H1 (cell line): ENCODE data around the gene FGD4. TPM values are rescaled to one million over a fixed set of nuclear protein-coding genes. Genes with fewer than 3 reads are reported as not detected.

Source experiments
- CTCF ChIA-PET: fragments of 300-600 bp; sonication (Branson Sonifier 250); formaldehyde crosslinking; loops from one replicate; lab custom pipeline; 2021; ENCODE audit not compliant: partially characterized antibody; lab: Charles Lee
- POLR2A ChIA-PET: fragments of 300-600 bp; sonication (Branson Sonifier 250); formaldehyde crosslinking; loops from one replicate; lab custom pipeline; 2021; ENCODE audit warnings: inconsistent platforms; ENCODE audit not compliant: partially characterized antibody; lab: Charles Lee
- DNase-seq, 2 experiments: peaks; one replicate each; pipeline versions ENCODE4 v3.0.0 to v3.0.0-alpha.2; 2010 to 2022; ENCODE audit warnings: low spot score in 2 of 2, low read depth in 1 of 2, mixed read lengths in 1 of 2
- FAIRE-seq: peaks from 2 replicates; lab custom pipeline; 2011; peaks lifted over from hg19 to GRCh38; lab: Jason Lieb, UNC
- H2AFZ ChIP-seq: 2 replicates; pipeline ENCODE4 v1.8.1; 2012; ENCODE audit warnings: low read length, inconsistent platforms
- H2AK5ac ChIP-seq: 2 replicates; pipeline ENCODE4 v1.6.1; 2013; ENCODE audit warnings: low read depth, low read length
- H2BK120ac ChIP-seq: replicated peaks from 2 replicates; pipeline ENCODE3; 2013; ENCODE audit warnings: low read depth, low read length, inconsistent platforms
- H2BK12ac ChIP-seq: 2 replicates; pipeline ENCODE4 v1.6.1; 2013; ENCODE audit warnings: low read depth, low read length
- H2BK15ac ChIP-seq: 2 replicates; pipeline ENCODE4 v1.6.1; 2013; ENCODE audit warnings: low read length
- H2BK20ac ChIP-seq: 2 replicates; pipeline ENCODE4 v1.6.1; 2013; ENCODE audit warnings: low read length
- H2BK5ac ChIP-seq: 2 replicates; pipeline ENCODE4 v1.6.1; 2013; ENCODE audit warnings: low read depth, low read length
- H3K14ac ChIP-seq: 2 replicates; pipeline ENCODE4 v1.6.1; 2013; ENCODE audit warnings: inconsistent platforms; ENCODE audit not compliant: insufficient read length
- H3K18ac ChIP-seq: 2 replicates; pipeline ENCODE4 v1.6.1; 2013; ENCODE audit warnings: low read length; ENCODE audit errors: extremely low read depth
- H3K23ac ChIP-seq: 2 replicates; pipeline ENCODE4 v1.6.1; 2013; ENCODE audit warnings: inconsistent platforms; ENCODE audit not compliant: insufficient read length
- H3K23me2 ChIP-seq: 2 replicates; pipeline ENCODE4 v1.6.1; 2013; ENCODE audit warnings: low read depth, low read length
- H3K27ac ChIP-seq: 2 replicates; pipeline ENCODE4 v1.6.1; 2011; ENCODE audit warnings: low read depth, low read length, inconsistent platforms
- H3K27me3 ChIP-seq, 4 experiments: replicated peaks in 1 of 4; 1 replicate in 1 of 4; 2 replicates in 3 of 4; pipeline versions ENCODE4 v1.6.1 to v1.8.1; 2011 to 2013; ENCODE audit warnings: low read length in 3 of 4, mild to moderate bottlenecking in 3 of 4, inconsistent platforms in 2 of 4, mixed read lengths in 2 of 4, moderate library complexity in 1 of 4; ENCODE audit not compliant: control insufficient read depth in 3 of 4, insufficient read depth in 3 of 4; ENCODE audit errors: extremely low read depth in 1 of 4
- H3K36me3 ChIP-seq, 4 experiments: 2 replicates each; pipeline versions ENCODE4 v1.6.1 to v1.8.1; 2011 to 2013; ENCODE audit warnings: mild to moderate bottlenecking in 4 of 4, low read length in 3 of 4, moderate library complexity in 2 of 4, control low read depth in 1 of 4, inconsistent platforms in 1 of 4; ENCODE audit not compliant: insufficient read depth in 4 of 4, control insufficient read depth in 2 of 4
- H3K4ac ChIP-seq: replicated peaks from 2 replicates; pipeline ENCODE3; 2013; ENCODE audit warnings: low read length, low read depth, mixed read lengths, inconsistent platforms; ENCODE audit not compliant: insufficient read length
- H3K4me1 ChIP-seq, 4 experiments: replicated peaks in 1 of 4; 1 replicate in 1 of 4; 2 replicates in 3 of 4; pipeline versions ENCODE4 v1.6.1 to v1.8.1; 2011 to 2013; ENCODE audit warnings: low read length in 3 of 4, inconsistent platforms in 2 of 4, mixed read lengths in 1 of 4; ENCODE audit not compliant: insufficient read depth in 4 of 4, control insufficient read depth in 3 of 4
- H3K4me2 ChIP-seq, 2 experiments: 2 replicates each; pipeline versions ENCODE4 v1.6.1 to v1.8.1; 2011 to 2013; ENCODE audit warnings: low read depth in 2 of 2, low read length in 2 of 2, control low read depth in 1 of 2, inconsistent platforms in 1 of 2, mild to moderate bottlenecking in 1 of 2; ENCODE audit not compliant: insufficient read depth in 1 of 2
- H3K4me3 ChIP-seq, 4 experiments: fragments of 200-600, 300-600 bp in 1 of 4; sonication (generic), shearing (Covaris generic), sonication (Bioruptor Twin) in 1 of 4; 2 replicates each; pipeline versions ENCODE4 v1.5.1 to v1.8.1; 2011 to 2016; ENCODE audit warnings: low read length in 4 of 4, low read depth in 3 of 4, control low read depth in 2 of 4, inconsistent platforms in 2 of 4, mild to moderate bottlenecking in 2 of 4, mixed read lengths in 1 of 4, moderate library complexity in 1 of 4; ENCODE audit not compliant: insufficient read depth in 2 of 4; ENCODE audit errors: extremely low read depth in 1 of 4
- H3K56ac ChIP-seq: replicated peaks from 2 replicates; pipeline ENCODE3; 2013; ENCODE audit warnings: low read depth, mild to moderate bottlenecking, mixed read lengths, low read length, inconsistent platforms; ENCODE audit not compliant: insufficient read length
- H3K79me1 ChIP-seq: 2 replicates; pipeline ENCODE4 v1.6.1; 2013; ENCODE audit warnings: low read depth, low read length, control low read depth
- H3K79me2 ChIP-seq, 2 experiments: 2 replicates each; pipeline versions ENCODE4 v1.6.1 to v1.8.1; 2012 to 2013; ENCODE audit warnings: low read length in 2 of 2, mild to moderate bottlenecking in 2 of 2, inconsistent platforms in 1 of 2; ENCODE audit not compliant: insufficient read depth in 2 of 2, control insufficient read depth in 1 of 2
- H3K9ac ChIP-seq, 4 experiments: replicated peaks in 1 of 4; 1 replicate in 1 of 4; 2 replicates in 3 of 4; pipeline versions ENCODE4 v1.6.1 to v1.8.1; 2011 to 2013; ENCODE audit warnings: low read depth in 3 of 4, low read length in 3 of 4, control low read depth in 2 of 4, mild to moderate bottlenecking in 2 of 4, moderate library complexity in 2 of 4, inconsistent platforms in 1 of 4; ENCODE audit errors: extremely low read depth in 1 of 4
- H3K9me3 ChIP-seq, 2 experiments: 2 replicates each; pipeline versions ENCODE4 v1.6.1 to v1.8.1; 2012 to 2013; ENCODE audit warnings: mild to moderate bottlenecking in 2 of 2, moderate library complexity in 2 of 2, control low read depth in 1 of 2, inconsistent platforms in 1 of 2, low read depth in 1 of 2, low read length in 1 of 2, mixed read lengths in 1 of 2; ENCODE audit not compliant: insufficient read depth in 2 of 2
- H4K20me1 ChIP-seq, 2 experiments: replicated peaks in 1 of 2; 2 replicates each; pipeline versions ENCODE3 to v1.8.1; 2011 to 2013; ENCODE audit warnings: inconsistent platforms in 2 of 2, low read length in 2 of 2, mild to moderate bottlenecking in 1 of 2; ENCODE audit not compliant: insufficient read depth in 2 of 2, control insufficient read depth in 1 of 2
- H4K5ac ChIP-seq: 2 replicates; pipeline ENCODE4 v1.6.1; 2013; ENCODE audit warnings: low read length, low read depth, mixed read lengths, inconsistent platforms; ENCODE audit not compliant: insufficient read length
- H4K8ac ChIP-seq: 2 replicates; pipeline ENCODE4 v1.8.0; 2013; ENCODE audit warnings: mild to moderate bottlenecking, moderate library complexity, low read length, inconsistent platforms; ENCODE audit not compliant: insufficient read depth; ENCODE audit errors: extremely low read depth
- H4K91ac ChIP-seq: replicated peaks from 2 replicates; pipeline ENCODE3; 2013; ENCODE audit warnings: low read length, mixed read lengths, inconsistent platforms; ENCODE audit not compliant: insufficient read length
- CHD2 ChIP-seq: IDR thresholded peaks from 2 replicates; pipeline ENCODE4 v1.6.1; 2012; ENCODE audit warnings: low read length, improper control_type of control experiment
- CREB1 ChIP-seq: IDR thresholded peaks from 2 replicates; pipeline ENCODE4 v1.6.1; 2012; ENCODE audit warnings: inconsistent platforms
- EP300 ChIP-seq, 2 experiments: IDR thresholded peaks; 1 replicate in 1 of 2; 2 replicates in 1 of 2; pipeline ENCODE4 v1.6.1; 2011 to 2012; ENCODE audit warnings: low read depth in 2 of 2, low read length in 2 of 2, mild to moderate bottlenecking in 2 of 2, borderline replicate concordance in 1 of 2, inconsistent platforms in 1 of 2, moderate library complexity in 1 of 2
- FOSL1 ChIP-seq: IDR thresholded peaks from 2 replicates; pipeline ENCODE4 v1.6.1; 2011; ENCODE audit warnings: mild to moderate bottlenecking, low read depth, low read length, moderate library complexity; ENCODE audit not compliant: insufficient read depth
- GABPA ChIP-seq: IDR thresholded peaks from 2 replicates; pipeline ENCODE4 v1.6.1; 2011; ENCODE audit warnings: mild to moderate bottlenecking, low read length, moderate library complexity, borderline replicate concordance; ENCODE audit not compliant: insufficient read depth
- KDM4A ChIP-seq: IDR thresholded peaks from one replicate; pipeline ENCODE4 v1.7.1; 2012; ENCODE audit warnings: low read depth, mild to moderate bottlenecking, moderate library complexity, low read length, inconsistent platforms; ENCODE audit not compliant: severe bottlenecking
- NRF1 ChIP-seq: IDR thresholded peaks from 2 replicates; pipeline ENCODE4 v1.6.1; 2011; ENCODE audit warnings: mild to moderate bottlenecking, low read depth, low read length, improper control_type of control experiment
- RFX5 ChIP-seq: IDR thresholded peaks from 2 replicates; pipeline ENCODE4 v1.6.1; 2011; ENCODE audit warnings: low read depth, low read length, improper control_type of control experiment, borderline replicate concordance
- RXRA ChIP-seq: IDR thresholded peaks from 2 replicates; pipeline ENCODE4 v1.6.1; 2011; ENCODE audit warnings: low read depth, mild to moderate bottlenecking, low read length, moderate library complexity; ENCODE audit not compliant: insufficient read depth
- SP4 ChIP-seq: IDR thresholded peaks from 2 replicates; pipeline ENCODE4 v1.6.1; 2012; ENCODE audit warnings: low read length, inconsistent platforms
- YY1 ChIP-seq: IDR thresholded peaks from 2 replicates; pipeline ENCODE4 v1.6.1; 2011; ENCODE audit warnings: low read depth, mild to moderate bottlenecking, low read length
- polyA plus RNA-seq, 7 experiments: library from polyadenylated mRNA; depleted of rRNA in 3 of 7; stranded (reverse) in 5 of 7; unstranded in 2 of 7; fragments of >200 nt in 5 of 7; fragments of 200-250 nt in 2 of 7; gene quantifications; 1 replicate in 5 of 7; 2 replicates in 1 of 7; 4 replicates in 1 of 7; pipeline versions ENCODE4 v1.2.1 to v1.2.3, GENCODE V29; 2011 to 2013; ENCODE audit warnings: missing spikeins in 2 of 7, mixed read lengths in 2 of 7
- total RNA-seq: library from RNA; stranded (reverse); fragmentation: NEBNext Ultra II Directional; extraction: Animal tissue kit (Norgen Biotek cat#: 25700); gene quantifications from 2 replicates; pipeline ENCODE4 v1.2.1, GENCODE V29; 2021
- TF ChIP-seq, protein P1 (sequence below): IDR thresholded peaks from 2 replicates; pipeline ENCODE4 v1.6.1; 2011; ENCODE audit warnings: low read depth, mild to moderate bottlenecking, low read length; ENCODE audit not compliant: insufficient read depth

FGD4 gene
- total and polyA plus RNA-seq, 2 of the 8 experiments (the other 6 are each of a cell fraction or from before 2014, with no cell fraction given), result 8.5 to 48.2 TPM

GRCh38 chr12:32688786-32689185 is 289.4 kb downstream of the FGD4 start:
- Histone ChIP-seq H3K23ac (no peak overlapping the region), H3K4me3 (no peak overlapping the region), H2BK20ac (no peak overlapping the region), H3K79me1 (no peaks in the 10 kb centered on the region; the same call in 1 of the 2 replicates), H4K5ac (no peak overlapping the region), H3K27me3 (no peaks in the 10 kb centered on the region), H3K56ac (no peak overlapping the region), H2AK5ac (no peak overlapping the region), H3K79me2 (peaks cover 3 to 98% of the 10 kb centered on the region in 2 experiments; a peak in 3 of 4 replicates), H2BK120ac (no peak overlapping the region), H3K14ac (no peak overlapping the region), H2AFZ (no peak overlapping the region), H4K20me1 (peaks cover 0 to 1% of the 10 kb centered on the region in 2 experiments), H4K8ac (no peak overlapping the region), H2BK15ac (no peak overlapping the region), H3K9ac (no peak overlapping the region), H3K36me3 (no peaks in the 10 kb centered on the region), H3K23me2 (no peaks in the 10 kb centered on the region), H3K9me3 (no peaks in the 10 kb centered on the region), H3K4me1 (peaks cover 0 to 5% (median 1%) of the 10 kb centered on the region in 4 experiments; a peak in 2 of 7 replicates), H3K4me2 (no peak overlapping the region), H3K18ac (no peak overlapping the region), H3K4ac (no peak overlapping the region), H4K91ac (no peak overlapping the region), H2BK5ac (no peak overlapping the region), H3K27ac (no peak overlapping the region), H2BK12ac (no peak overlapping the region)
- FAIRE-seq (no peak), DNase-seq (no peak)
- TF ChIP-seq CREB1 (no peak), RXRA (no peak), YY1 (no peak), FOSL1 (no peak), CHD2 (no peak), RFX5 (no peak), GABPA (no peak), KDM4A (no peak), NRF1 (no peak), SP4 (no peak), EP300 (IDR thresholded peaks at IDR 0.05; ENCODE audit: borderline replicate concordance in 1 of 2, low read depth in 2 of 2, low read length in 2 of 2) (no peak)
- TF ChIP-seq, protein P1, sequence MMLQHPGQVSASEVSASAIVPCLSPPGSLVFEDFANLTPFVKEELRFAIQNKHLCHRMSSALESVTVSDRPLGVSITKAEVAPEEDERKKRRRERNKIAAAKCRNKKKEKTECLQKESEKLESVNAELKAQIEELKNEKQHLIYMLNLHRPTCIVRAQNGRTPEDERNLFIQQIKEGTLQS, result no peak
- POLR2A ChIA-PET, result interaction anchor here (0.8 to 1.8 kb wide), 6 partner anchors 9 to 290 kb away, joined by 3 to 5 read pairs (median 3); partner anchors contain the start of gene DNM1L
- CTCF ChIA-PET, result interaction anchor here (3.3 kb wide), 1 partner anchor 31 kb away, joined by 8 read pairs; no protein-coding TSS in a partner anchor
